ENCODE measurements around the gene FAM89A. TPM values are rescaled to one million over a fixed set of nuclear protein-coding genes. Genes with fewer than 3 reads are reported as not detected.

Gene FAM89A
- total RNA-seq, 4 donors from 2014 or later: 11.1 to 63.0 (median 23.5) TPM

GRCh38 chr1:231019711-231020110, 20.3 kb downstream of the FAM89A start:
- WGBS, 2 donors: 92 to 93% methylated on average over 14 of the region's 14 CpGs
- no peak for DNase-seq (ENCODE audit: low spot score in 2 of 2)
- TF ChIP-seq EP300 (IDR thresholded peaks at IDR 0.05) (no peak), POLR2A (IDR thresholded peaks at IDR 0.05) (no peak), CTCF (IDR thresholded peaks at IDR 0.05) (no peak)
- Histone ChIP-seq H3K9me3 (no peaks in the 10 kb centered on the region), H3K4me3 (no peak overlapping the region), H3K4me1 (no peaks in the 10 kb centered on the region), H3K36me3 (peaks cover 0 to 23% (median 0%) of the 10 kb centered on the region in 3 donors), H3K27me3 (no peaks in the 10 kb centered on the region), H3K27ac (no peak overlapping the region)

GRCh38 chr1:231016966-231017365, 23.1 kb downstream of the FAM89A start:
- Histone ChIP-seq H3K36me3 (peaks cover 0 to 23% (median 0%) of the 10 kb centered on the region in 3 donors), H3K4me3 (no peak overlapping the region), H3K4me1 (no peaks in the 10 kb centered on the region), H3K9me3 (peaks cover 0 to 2% (median 0%) of the 10 kb centered on the region in 4 donors), H3K27ac (no peak overlapping the region), H3K27me3 (no peaks in the 10 kb centered on the region)
- WGBS, 2 donors: 81 to 82% methylated on average over 5 of the region's 5 CpGs
- DNase-seq (ENCODE audit: low spot score in 2 of 2): no peak
- TF ChIP-seq CTCF (IDR thresholded peaks at IDR 0.05): no peak
- TF ChIP-seq POLR2A (IDR thresholded peaks at IDR 0.05): no peak
- no peak for TF ChIP-seq EP300 (IDR thresholded peaks at IDR 0.05)

GRCh38 chr1:231016234-231016633, 23.8 kb downstream of the FAM89A start:
- no peak for DNase-seq (ENCODE audit: low spot score in 2 of 2)
- Histone ChIP-seq H3K27ac (no peak overlapping the region), H3K4me3 (no peak overlapping the region), H3K36me3 (peaks cover 0 to 23% (median 0%) of the 10 kb centered on the region in 3 donors), H3K27me3 (no peaks in the 10 kb centered on the region), H3K4me1 (no peaks in the 10 kb centered on the region), H3K9me3 (peaks cover 0 to 5% (median 0%) of the 10 kb centered on the region in 4 donors)
- WGBS, 2 donors: 93 to 96% methylated on average over 6 of the region's 6 CpGs
- TF ChIP-seq CTCF (IDR thresholded peaks at IDR 0.05): no peak

- Histone ChIP-seq H3K27ac (no peak overlapping the region), H3K27me3 (no peaks in the 10 kb centered on the region), H3K4me1 (no peaks in the 10 kb centered on the region), H3K4me3 (no peak overlapping the region), H3K9me3 (peaks cover 0 to 5% (median 0%) of the 10 kb centered on the region in 4 donors), H3K36me3 (peaks cover 0 to 11% (median 0%) of the 10 kb centered on the region in 3 donors)
- WGBS, 2 donors: 75% methylated on average over 3 of the region's 3 CpGs
- DNase-seq (ENCODE audit: low spot score in 2 of 2): no peak
- TF ChIP-seq POLR2A (IDR thresholded peaks at IDR 0.05) (no peak), EP300 (IDR thresholded peaks at IDR 0.05) (no peak), CTCF (IDR thresholded peaks at IDR 0.05) (no peak)
Observed at GRCh38 chr1:231013391-231014015, 26.6 kb downstream of the FAM89A start.

- H3K27ac ChIP-seq: no peak overlapping the region
- WGBS, 2 donors: 96% methylated on average over 5 of the region's 5 CpGs
- peaks cover 0 to 3% (median 0%) of the 10 kb centered on the region in 3 donors for H3K36me3 ChIP-seq
- H3K9me3 ChIP-seq: peaks cover 0 to 21% (median 2%) of the 10 kb centered on the region in 4 donors
- H3K27me3 ChIP-seq: no peaks in the 10 kb centered on the region
- no peak for DNase-seq (ENCODE audit: low spot score in 2 of 2)
- TF ChIP-seq EP300 (IDR thresholded peaks at IDR 0.05): no peak
- no peak for TF ChIP-seq CTCF (IDR thresholded peaks at IDR 0.05)
- TF ChIP-seq POLR2A (IDR thresholded peaks at IDR 0.05): no peak
- no peak overlapping the region for H3K4me3 ChIP-seq
- no peaks in the 10 kb centered on the region for H3K4me1 ChIP-seq
Observed at GRCh38 chr1:231011963-231012362, 28.1 kb downstream of the FAM89A start.

Data from tibial nerve (tissue), 4 donors.